DND-41 (cell line): ENCODE data around the gene LTBP1.

ENCODE experiments used
- CTCF ChIP-seq: IDR thresholded peaks from 2 replicates; pipeline ENCODE4 v1.5.1; 2012; ENCODE audit warnings: borderline replicate concordance, low read length, moderate library complexity, mild to moderate bottlenecking; ENCODE audit not compliant: poor library complexity, severe bottlenecking; ENCODE audit errors: extremely low read depth
- EZH2 ChIP-seq: IDR thresholded peaks from 3 replicates; pipeline ENCODE4 v1.6.1; 2012; ENCODE audit warnings: borderline replicate concordance, low read depth, mild to moderate bottlenecking, moderate library complexity, low read length, inconsistent platforms; ENCODE audit not compliant: severe bottlenecking

GRCh38 chr2:33047939-33048338, 101.2 kb downstream of the LTBP1 start:
- TF ChIP-seq CTCF, result no peak
- no peak for TF ChIP-seq EZH2
